Measurements from ENCODE around the gene POLR1A. TPM values are rescaled to one million over a fixed set of nuclear protein-coding genes. Genes with fewer than 3 reads are reported as not detected.

Gene POLR1A
- total RNA-seq, 2 donors from 2014 or later, result 37.9 to 45.5 TPM

DNA sequence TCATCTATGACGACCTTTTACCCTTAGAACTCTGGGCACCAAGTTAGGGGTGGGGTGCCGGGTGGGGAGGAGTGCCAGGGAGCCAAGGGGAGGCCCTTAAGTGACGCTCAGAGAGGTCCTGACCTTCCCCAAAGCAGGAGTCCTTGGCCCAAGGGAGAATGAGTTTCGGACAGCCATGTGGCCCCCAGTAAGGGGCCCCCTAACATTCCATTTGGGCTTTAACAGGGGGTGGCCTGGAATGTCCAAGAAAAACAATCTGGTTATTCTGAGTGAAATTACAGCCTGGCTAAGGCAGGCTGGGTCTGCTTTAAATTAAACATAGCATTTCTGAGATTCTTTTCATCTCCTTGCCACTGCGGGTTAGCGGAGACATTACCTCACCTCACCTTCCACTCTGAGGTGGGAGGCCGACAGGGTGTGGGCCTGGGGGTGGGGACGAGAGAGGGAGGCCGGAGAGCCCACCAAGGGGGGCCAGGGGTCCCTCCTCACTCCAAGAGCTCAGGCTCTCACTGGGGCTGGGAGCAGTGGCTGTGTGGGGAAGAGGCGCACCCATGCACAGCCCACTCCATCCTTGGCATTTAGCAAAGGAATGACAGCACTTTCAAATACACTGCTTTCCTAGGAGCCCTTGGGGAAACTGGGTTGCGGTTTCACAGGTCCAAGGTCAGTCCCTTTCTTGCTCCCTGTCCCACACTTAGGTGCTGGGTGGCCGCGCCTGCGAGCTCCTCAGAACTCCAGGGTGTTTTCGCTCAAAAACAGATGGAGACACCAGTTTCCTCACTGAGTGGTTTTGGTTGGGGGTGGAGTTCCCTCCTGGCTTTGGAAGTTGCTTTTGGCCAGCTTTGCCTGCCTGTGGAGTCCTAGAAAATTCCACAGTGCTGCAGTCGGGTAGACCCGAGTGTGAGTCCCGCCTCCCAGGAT lies 107.4 kb downstream of the POLR1A start:
- DNase-seq, result peak; percentile 65
- Mint-ChIP-seq H3K27ac (no peak overlapping the region), H3K27me3 (ENCODE audit: insufficient read depth) (no peaks in the 10 kb centered on the region), H3K4me3 (no peak overlapping the region), H3K9me3 (peaks cover 3% of the 10 kb centered on the region), H3K36me3 (ENCODE audit: low read depth) (no peaks in the 10 kb centered on the region), H3K4me1 (peaks cover 47% of the 10 kb centered on the region)
- H3K9me3 ChIP-seq (ENCODE audit: control insufficient read depth, low read length), result no peaks in the 10 kb centered on the region
- TF ChIP-seq, protein P1, sequence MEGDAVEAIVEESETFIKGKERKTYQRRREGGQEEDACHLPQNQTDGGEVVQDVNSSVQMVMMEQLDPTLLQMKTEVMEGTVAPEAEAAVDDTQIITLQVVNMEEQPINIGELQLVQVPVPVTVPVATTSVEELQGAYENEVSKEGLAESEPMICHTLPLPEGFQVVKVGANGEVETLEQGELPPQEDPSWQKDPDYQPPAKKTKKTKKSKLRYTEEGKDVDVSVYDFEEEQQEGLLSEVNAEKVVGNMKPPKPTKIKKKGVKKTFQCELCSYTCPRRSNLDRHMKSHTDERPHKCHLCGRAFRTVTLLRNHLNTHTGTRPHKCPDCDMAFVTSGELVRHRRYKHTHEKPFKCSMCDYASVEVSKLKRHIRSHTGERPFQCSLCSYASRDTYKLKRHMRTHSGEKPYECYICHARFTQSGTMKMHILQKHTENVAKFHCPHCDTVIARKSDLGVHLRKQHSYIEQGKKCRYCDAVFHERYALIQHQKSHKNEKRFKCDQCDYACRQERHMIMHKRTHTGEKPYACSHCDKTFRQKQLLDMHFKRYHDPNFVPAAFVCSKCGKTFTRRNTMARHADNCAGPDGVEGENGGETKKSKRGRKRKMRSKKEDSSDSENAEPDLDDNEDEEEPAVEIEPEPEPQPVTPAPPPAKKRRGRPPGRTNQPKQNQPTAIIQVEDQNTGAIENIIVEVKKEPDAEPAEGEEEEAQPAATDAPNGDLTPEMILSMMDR (conservative IDR thresholded peaks at IDR 0.05), result no peak
- WGBS, 2 experiments (ENCODE audit: insufficient coverage in 1 of 2, insufficient read length in 1 of 2), result 88% methylated on average over 5 to 18 of the region's 18 CpGs
- H3K27me3 ChIP-seq (ENCODE audit: control insufficient read depth, insufficient read depth, low read length, poor library complexity, severe bottlenecking), result no peaks in the 10 kb centered on the region
- no peaks in the 10 kb centered on the region for H3K36me3 ChIP-seq (ENCODE audit: control insufficient read depth, insufficient read depth, low read length)
- peak overlapping the region; percentile 55 for H3K27ac ChIP-seq (ENCODE audit: low read depth, low read length)
- peaks cover 28% of the 10 kb centered on the region for H3K4me1 ChIP-seq (ENCODE audit: control insufficient read depth, insufficient read depth, low read length)
- H3K9ac ChIP-seq (ENCODE audit: extremely low read depth, low read length, poor library complexity, severe bottlenecking), result no peak overlapping the region
- H3K4me3 ChIP-seq (ENCODE audit: low read length), result no peak overlapping the region

DNA sequence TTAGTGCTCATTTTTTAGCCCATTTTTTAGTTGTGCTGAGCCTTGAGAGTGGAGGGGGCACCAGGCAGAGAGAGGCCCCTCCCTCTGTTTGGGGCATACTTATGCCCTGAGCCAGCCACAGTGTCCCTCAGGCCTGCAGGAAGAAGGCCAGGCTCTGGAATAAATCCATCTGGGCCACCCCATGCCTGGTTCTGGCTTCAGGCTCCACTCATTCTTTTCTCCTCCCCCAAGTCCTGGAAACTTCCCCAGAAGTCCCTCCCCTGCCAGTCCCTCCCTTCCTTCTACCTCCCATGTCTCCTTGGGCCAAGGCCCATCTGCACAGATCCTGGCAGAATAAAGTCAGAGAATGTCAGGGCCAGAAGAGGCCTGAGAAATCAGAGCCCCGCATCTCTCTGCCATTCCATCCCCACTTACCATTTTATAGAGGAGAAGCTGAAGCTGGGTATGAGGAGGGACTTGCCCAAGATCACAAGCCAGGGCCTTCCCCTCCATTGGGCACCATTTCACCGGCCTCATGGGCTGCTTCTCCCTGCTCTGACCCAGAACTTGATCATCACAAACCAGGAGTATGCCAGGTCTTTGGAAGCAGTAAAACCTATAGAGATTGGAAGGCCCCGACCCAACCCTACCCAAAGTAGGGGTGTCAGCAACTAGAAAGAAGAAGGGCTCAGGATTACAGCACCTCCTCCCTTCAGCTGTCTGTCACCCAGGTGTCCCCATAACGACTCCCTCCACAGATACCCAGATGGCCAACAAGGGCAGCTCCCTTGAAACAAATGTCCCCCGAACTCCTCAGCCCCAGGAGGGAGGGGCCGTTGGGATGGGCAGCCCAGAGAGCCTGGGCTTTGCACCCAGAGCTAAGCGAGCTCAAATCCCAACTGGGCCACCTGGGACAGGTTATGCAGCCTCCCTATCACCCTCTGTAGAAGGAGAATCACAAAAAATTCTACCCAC lies 108.4 kb downstream of the POLR1A start:
- no peak overlapping the region for H3K4me3 Mint-ChIP-seq
- peaks cover 41% of the 10 kb centered on the region for H3K4me1 Mint-ChIP-seq
- H3K27me3 Mint-ChIP-seq (ENCODE audit: insufficient read depth), result no peaks in the 10 kb centered on the region
- Histone ChIP-seq H3K9me3 (ENCODE audit: control insufficient read depth, low read length) (no peaks in the 10 kb centered on the region), H3K27ac (ENCODE audit: low read depth, low read length) (peak overlapping the region; percentile 76), H3K4me1 (ENCODE audit: control insufficient read depth, insufficient read depth, low read length) (peaks cover 21% of the 10 kb centered on the region), H3K27me3 (ENCODE audit: control insufficient read depth, insufficient read depth, low read length, poor library complexity, severe bottlenecking) (no peaks in the 10 kb centered on the region), H3K9ac (ENCODE audit: extremely low read depth, low read length, poor library complexity, severe bottlenecking) (no peak overlapping the region), H3K36me3 (ENCODE audit: control insufficient read depth, insufficient read depth, low read length) (no peaks in the 10 kb centered on the region), H3K4me3 (ENCODE audit: low read length) (no peak overlapping the region)
- 96 to 100% methylated on average over 1 to 7 of the region's 7 CpGs for WGBS, 2 experiments (ENCODE audit: insufficient coverage in 1 of 2, insufficient read length in 1 of 2)
- peak overlapping the region; percentile 79 for H3K27ac Mint-ChIP-seq
- TF ChIP-seq, protein P1 (conservative IDR thresholded peaks at IDR 0.05), result no peak
- no peaks in the 10 kb centered on the region for H3K36me3 Mint-ChIP-seq (ENCODE audit: low read depth)
- no peak for DNase-seq
- H3K9me3 Mint-ChIP-seq, result peaks cover 5% of the 10 kb centered on the region

DNA sequence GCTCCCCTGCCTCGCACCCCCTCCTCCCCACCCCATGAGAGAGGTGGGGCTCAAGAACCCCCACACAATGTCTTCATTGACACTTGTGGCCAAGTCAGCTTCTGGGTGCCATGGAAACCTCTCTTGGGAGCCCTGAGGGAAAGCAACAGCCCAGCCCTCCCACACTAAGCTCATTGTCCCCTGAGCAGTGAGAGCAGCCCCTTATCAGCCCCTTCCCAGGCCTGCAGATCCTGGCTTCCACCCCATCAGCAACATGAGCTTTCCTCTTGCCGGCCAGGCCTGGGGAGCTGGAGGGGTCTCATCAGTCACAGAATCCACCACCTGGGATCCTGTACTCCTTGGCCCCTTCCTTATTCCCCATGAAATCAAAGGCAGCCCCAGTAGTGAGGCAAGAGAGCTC lies 109.1 kb downstream of the POLR1A start:
- peak; percentile 69 for DNase-seq
- no peak overlapping the region for H3K4me3 Mint-ChIP-seq
- Histone ChIP-seq H3K27ac (ENCODE audit: low read depth, low read length) (peak overlapping the region; percentile 76), H3K9me3 (ENCODE audit: control insufficient read depth, low read length) (no peaks in the 10 kb centered on the region), H3K4me3 (ENCODE audit: low read length) (no peak overlapping the region), H3K27me3 (ENCODE audit: control insufficient read depth, insufficient read depth, low read length, poor library complexity, severe bottlenecking) (no peaks in the 10 kb centered on the region), H3K36me3 (ENCODE audit: control insufficient read depth, insufficient read depth, low read length) (no peaks in the 10 kb centered on the region), H3K9ac (ENCODE audit: extremely low read depth, low read length, poor library complexity, severe bottlenecking) (no peak overlapping the region), H3K4me1 (ENCODE audit: control insufficient read depth, insufficient read depth, low read length) (peaks cover 17% of the 10 kb centered on the region)
- 61% methylated on average over 2 of the region's 2 CpGs; no CpG with 5 or more reads in 1 of the 2 experiments for WGBS, 2 experiments (ENCODE audit: insufficient coverage in 1 of 2, insufficient read length in 1 of 2)
- no peaks in the 10 kb centered on the region for H3K27me3 Mint-ChIP-seq (ENCODE audit: insufficient read depth)
- peaks cover 5% of the 10 kb centered on the region for H3K9me3 Mint-ChIP-seq
- H3K36me3 Mint-ChIP-seq (ENCODE audit: low read depth), result no peaks in the 10 kb centered on the region
- H3K4me1 Mint-ChIP-seq, result peaks cover 38% of the 10 kb centered on the region
- peak overlapping the region; percentile 79 for H3K27ac Mint-ChIP-seq
- TF ChIP-seq, protein P1 (conservative IDR thresholded peaks at IDR 0.05), result no peak

Data from endodermal cell (in vitro differentiated cells).